ENCODE data around the gene DTD1. TPM values are rescaled to one million over a fixed set of nuclear protein-coding genes. Genes with fewer than 3 reads are reported as not detected.

DTD1 gene
- total RNA-seq, 2 donors from 2014 or later, result 17.0 to 21.0 TPM

GRCh38 chr20:18712131-18712530, 124.3 kb downstream of the DTD1 start:
- no peak overlapping the region for H3K27ac ChIP-seq
- TF ChIP-seq CTCF (IDR thresholded peaks at IDR 0.05), result no peak

GRCh38 chr20:18712882-18713281, 125.0 kb downstream of the DTD1 start:
- Histone ChIP-seq H3K27ac (no peak overlapping the region), H3K4me3 (no peak overlapping the region), H3K9me3 (no peaks in the 10 kb centered on the region), H3K36me3 (no peaks in the 10 kb centered on the region), H3K4me1 (no peaks in the 10 kb centered on the region), H3K9ac (ENCODE audit: low read depth in 2 of 2, low read length in 2 of 2) (no peak overlapping the region), H3K27me3 (no peaks in the 10 kb centered on the region)
- DNase-seq, result no peak
- intact Hi-C loops (cut with DNase I), result no loop called here
- TF ChIP-seq CTCF (IDR thresholded peaks at IDR 0.05), result no peak

More at GRCh38 chr20:18712131-18712530, 124.3 kb downstream of the DTD1 start:
- H3K27me3 ChIP-seq, result no peaks in the 10 kb centered on the region
- no peaks in the 10 kb centered on the region for H3K36me3 ChIP-seq
- intact Hi-C loops (cut with DNase I), result no loop called here
- no peaks in the 10 kb centered on the region for H3K9me3 ChIP-seq
- H3K4me3 ChIP-seq, result no peak overlapping the region
- H3K9ac ChIP-seq (ENCODE audit: low read depth in 2 of 2, low read length in 2 of 2), result no peak overlapping the region
- no peaks in the 10 kb centered on the region for H3K4me1 ChIP-seq
- no peak for DNase-seq

GRCh38 chr20:18715564-18715963, 127.7 kb downstream of the DTD1 start:
- H3K4me3 ChIP-seq, result no peak overlapping the region
- no peak for TF ChIP-seq CTCF (IDR thresholded peaks at IDR 0.05)
- no peak overlapping the region for H3K27ac ChIP-seq
- H3K9ac ChIP-seq (ENCODE audit: low read depth in 2 of 2, low read length in 2 of 2), result no peak overlapping the region
- H3K4me1 ChIP-seq, result no peaks in the 10 kb centered on the region
- no peaks in the 10 kb centered on the region for H3K9me3 ChIP-seq
- intact Hi-C loops (cut with DNase I), result no loop called here
- no peak for DNase-seq
- H3K36me3 ChIP-seq, result no peaks in the 10 kb centered on the region
- no peaks in the 10 kb centered on the region for H3K27me3 ChIP-seq

- DNase-seq, result no peak
- intact Hi-C loops (cut with DNase I), result no loop called here
- H3K27ac ChIP-seq, result no peak overlapping the region
- no peak for TF ChIP-seq CTCF (IDR thresholded peaks at IDR 0.05)
- no peak overlapping the region for H3K9ac ChIP-seq (ENCODE audit: low read depth in 2 of 2, low read length in 2 of 2)
- no peaks in the 10 kb centered on the region for H3K9me3 ChIP-seq
- no peak overlapping the region for H3K4me3 ChIP-seq
- H3K36me3 ChIP-seq, result no peaks in the 10 kb centered on the region
- H3K4me1 ChIP-seq, result no peaks in the 10 kb centered on the region
- no peaks in the 10 kb centered on the region for H3K27me3 ChIP-seq
Observed at GRCh38 chr20:18717062-18717461, 129.2 kb downstream of the DTD1 start.

- Histone ChIP-seq H3K9me3 (no peaks in the 10 kb centered on the region), H3K27me3 (no peaks in the 10 kb centered on the region), H3K27ac (no peak overlapping the region), H3K4me1 (no peaks in the 10 kb centered on the region), H3K9ac (ENCODE audit: low read depth in 2 of 2, low read length in 2 of 2) (no peak overlapping the region), H3K36me3 (no peaks in the 10 kb centered on the region), H3K4me3 (no peak overlapping the region)
- intact Hi-C loops (cut with DNase I), result no loop called here
- no peak for TF ChIP-seq CTCF (IDR thresholded peaks at IDR 0.05)
- DNase-seq, result no peak
Observed at GRCh38 chr20:18718129-18718528, 130.3 kb downstream of the DTD1 start.

- Histone ChIP-seq H3K4me1 (no peaks in the 10 kb centered on the region), H3K9ac (ENCODE audit: low read depth in 2 of 2, low read length in 2 of 2) (no peak overlapping the region), H3K4me3 (no peak overlapping the region), H3K36me3 (no peaks in the 10 kb centered on the region), H3K27me3 (no peaks in the 10 kb centered on the region), H3K9me3 (no peaks in the 10 kb centered on the region), H3K27ac (no peak overlapping the region)
- intact Hi-C loops (cut with DNase I), result no loop called here
- no peak for TF ChIP-seq CTCF (IDR thresholded peaks at IDR 0.05)
- no peak for DNase-seq
Observed at GRCh38 chr20:18719426-18719825, 131.6 kb downstream of the DTD1 start.
